Suppressor macrophage treated with lipopolysaccharide for 1 hour (primary cell): Measurements from ENCODE around the gene APOM.

Experiments used
- DNase-seq, 3 donors: peaks; one replicate each; pipeline ENCODE4 v3.0.0-alpha.2; 2020 to 2022

APOM gene

DNA sequence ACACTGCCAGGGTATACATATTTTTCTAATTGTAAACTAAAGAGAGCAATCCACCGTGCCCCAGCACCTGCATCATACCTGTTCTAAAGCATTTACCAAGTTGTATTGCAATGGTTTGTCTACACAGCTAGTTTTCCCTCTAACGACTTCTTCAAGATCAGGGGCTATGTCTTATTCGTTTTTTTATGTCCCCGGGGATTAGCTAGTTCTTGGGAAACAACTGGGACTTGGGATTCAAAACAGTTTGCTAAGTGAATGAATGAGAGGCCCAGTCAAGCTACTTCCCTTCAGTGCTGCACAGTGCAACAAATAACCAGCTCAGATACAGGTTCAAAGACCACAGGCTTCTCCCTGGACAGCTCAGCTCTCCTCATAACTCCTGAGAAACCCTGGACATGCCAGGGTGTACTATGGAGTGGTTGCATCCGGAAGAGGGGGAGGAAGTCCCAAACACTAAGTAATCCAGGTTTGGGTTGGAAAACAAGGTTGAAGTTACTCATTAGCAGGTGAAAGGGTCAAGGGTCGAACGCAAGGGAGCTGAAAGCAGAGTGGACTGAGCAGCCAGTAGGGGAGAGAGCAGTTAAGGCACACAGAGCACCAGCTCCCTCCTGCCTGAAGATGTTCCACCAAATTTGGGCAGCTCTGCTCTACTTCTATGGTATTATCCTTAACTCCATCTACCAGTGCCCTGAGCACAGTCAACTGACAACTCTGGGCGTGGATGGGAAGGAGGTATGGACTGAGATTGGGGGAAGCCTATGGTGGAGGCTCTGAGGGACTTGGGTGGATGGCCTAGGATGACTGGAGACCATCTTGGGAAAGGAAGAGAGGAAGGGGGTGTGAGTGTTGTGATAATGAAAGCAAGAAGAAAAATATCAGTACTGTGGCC lies at the start of gene APOM:
APOM (plus strand) TSS at position 546 of the 889 bp plus-strand sequence; CDS start at position 619, 73 bp downstream.
- DNase-seq = no peak

DNA sequence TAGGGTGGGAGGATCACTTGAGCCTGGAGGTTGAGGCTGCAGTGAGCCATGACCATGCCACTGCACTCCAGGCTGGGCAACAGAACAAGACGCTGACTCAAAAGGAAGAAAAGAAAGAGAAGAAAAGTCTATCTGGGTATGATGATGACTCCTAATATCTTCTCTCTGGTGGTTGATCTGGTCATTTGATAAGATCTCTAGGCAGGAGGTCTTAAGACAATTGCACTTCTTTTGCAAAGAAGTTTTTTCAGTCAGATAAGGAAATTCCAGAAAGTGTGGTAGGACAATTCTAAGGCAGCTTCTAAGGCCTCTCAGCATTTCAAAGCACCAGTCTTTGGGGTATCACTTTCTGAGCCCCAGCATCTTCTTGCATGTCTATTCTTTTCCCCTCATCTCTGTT lies 48.4 kb upstream of the APOM start:
- no peak for DNase-seq

DNA sequence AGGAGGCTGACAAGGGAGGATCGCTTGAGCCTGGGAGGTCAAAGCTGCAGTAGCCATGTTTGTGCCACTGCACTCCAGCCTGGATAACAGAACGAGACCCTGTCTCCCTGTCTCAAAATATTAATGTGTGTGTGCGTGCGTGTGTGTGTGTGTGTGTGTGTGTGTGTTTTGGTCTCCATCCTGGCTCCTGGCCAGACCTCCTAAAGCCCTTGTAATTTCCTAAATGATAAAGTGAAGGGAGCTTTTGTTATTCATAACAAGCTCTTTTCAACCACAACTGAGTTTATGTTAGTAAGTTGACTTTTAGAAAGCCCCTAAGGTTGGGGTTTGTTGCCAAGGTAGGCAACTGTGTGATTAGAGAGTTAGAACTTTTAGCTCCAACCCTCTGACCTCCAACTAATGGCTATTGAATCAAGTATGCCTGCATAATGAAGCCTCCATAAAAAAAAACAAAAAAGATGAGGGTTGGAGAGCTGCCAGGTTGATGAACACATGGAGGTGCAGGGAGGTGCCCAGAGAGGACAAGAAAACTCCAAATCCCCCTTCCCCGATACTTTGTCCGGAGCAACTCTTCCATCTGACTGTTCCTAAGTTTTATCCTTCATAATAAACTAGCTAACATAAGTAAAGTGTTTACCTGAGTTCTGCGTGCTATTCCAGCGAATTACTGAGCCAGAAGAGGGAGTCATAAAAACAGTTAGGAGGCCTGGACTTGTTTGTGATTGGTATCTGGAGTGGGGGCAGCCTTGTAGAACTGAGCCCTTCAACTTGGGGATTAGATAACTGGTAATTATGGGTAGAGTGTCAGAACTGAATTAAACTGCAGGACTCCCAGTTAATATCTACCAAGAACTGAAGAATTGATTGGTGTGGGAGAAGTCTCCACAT lies 45.9 kb upstream of the APOM start:
- DNase-seq = no peak

DNA sequence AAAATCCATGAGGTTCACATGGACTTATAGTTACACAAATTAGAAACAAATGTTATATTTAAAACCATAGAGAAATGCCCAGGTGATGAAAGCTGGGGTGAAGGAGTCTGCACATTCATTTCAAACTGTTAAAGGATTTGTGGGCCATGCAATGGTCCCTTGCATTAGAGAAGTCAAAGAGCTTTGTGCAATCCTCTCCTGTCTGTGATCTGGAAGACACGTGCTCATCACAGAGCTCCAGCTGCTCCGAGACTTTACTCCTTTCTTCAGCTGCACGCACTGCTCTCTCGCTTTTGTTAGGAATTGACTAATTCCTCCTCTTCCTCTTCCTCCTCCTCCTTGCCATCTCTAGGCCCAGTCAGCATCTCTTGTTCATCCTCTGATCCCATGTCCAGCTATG lies 44.7 kb upstream of the APOM start:
- DNase-seq = peak in 1 of 3 donors; percentile 12

DNA sequence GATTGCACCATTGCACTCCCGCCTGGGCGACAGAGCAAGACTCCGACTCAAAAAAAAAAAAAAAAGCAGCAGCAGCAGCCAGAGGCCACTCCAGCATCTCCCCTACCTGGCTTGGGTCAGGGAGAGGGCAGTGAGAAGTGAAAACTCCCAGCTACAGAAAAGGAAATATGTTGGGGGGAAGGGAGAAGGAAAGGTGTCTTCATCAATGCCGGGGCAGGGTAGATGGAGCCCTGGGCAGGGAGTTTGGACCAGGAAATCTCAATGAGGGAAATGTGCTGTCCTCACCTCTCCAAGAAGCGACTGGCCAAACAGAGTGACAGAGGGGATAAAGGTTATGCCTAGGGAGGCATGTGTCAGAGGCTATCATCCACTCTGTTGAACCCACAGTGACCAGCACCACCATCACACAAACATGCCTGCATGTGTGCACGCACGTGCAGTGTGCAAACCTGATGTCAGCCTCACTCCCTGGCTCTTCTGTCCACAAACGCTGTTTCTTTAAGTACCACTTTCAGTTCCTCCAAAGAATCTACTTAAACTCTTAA lies 41.5 kb upstream of the APOM start:
- peak; percentile 64 to 84 (median 74) for DNase-seq

DNA sequence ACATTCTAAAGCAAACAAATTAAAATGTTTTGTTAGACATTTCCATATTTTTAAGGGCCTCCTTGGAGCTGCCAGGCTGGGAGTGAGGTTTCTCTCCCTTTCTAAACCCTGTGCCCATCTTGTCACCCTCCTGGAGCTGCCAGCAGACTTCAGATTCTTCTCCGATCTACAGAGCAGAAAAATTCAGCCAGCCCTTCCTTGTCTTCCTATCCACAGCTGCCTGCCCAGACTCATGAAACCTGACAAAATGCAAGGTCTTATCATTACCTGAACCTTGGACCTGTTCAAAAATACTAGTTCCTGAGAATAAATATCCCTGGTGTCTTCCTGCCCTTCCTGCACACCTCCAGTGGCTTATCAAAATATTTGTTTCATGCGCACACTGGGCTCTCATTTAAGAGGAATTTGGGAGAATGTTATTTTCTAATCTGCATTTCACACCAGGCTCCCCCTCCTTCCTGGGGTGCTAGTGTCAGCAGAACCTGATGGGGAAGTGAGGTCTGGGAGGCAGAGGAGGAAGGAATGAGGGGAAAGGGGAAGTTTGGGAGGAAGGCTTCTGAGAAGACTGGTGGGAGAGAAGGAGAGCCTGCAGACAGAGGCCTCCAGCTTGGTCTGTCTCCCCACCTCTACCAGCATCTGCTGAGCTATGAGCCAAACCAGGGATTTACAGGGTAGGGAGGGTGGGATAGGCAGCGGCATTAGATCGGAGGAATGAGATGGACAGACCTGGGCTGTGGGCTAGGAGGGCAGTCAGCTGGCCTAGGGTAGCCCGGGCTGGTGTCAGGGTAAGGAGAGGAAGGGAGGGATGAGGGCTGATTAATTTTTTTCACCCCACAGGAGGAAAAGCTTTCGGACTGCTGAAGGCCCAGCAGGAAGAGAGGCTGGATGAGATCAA lies 40.8 kb upstream of the APOM start, which contains the start of gene AIF1:
AIF1 (plus strand) TSS at position 551 of the 895 bp plus-strand sequence; CDS start at position 647, 96 bp downstream.
- peak; percentile 72 to 81 (median 79) for DNase-seq

DNA sequence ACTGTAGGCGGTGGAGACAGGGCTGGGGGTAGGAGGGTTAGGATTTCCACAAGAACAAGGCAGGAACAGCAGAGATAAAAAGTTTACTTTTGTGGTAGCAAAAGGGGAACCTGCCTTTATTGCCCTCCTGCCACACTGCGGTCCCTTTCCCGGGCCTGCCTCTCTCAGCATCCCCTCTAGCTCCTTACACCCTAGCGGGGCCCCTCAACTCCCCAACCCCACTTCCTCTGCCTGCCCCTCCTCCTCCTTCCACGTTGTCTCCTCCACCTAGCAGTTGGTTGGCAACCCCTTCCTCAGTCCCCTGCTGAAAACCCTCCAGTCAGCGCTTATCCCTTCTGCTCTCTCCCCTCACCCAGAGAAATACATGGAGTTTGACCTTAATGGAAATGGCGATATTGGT lies 39.9 kb upstream of the APOM start:
- DNase-seq = peak in 2 of 3 donors; percentile 17 to 25

DNA sequence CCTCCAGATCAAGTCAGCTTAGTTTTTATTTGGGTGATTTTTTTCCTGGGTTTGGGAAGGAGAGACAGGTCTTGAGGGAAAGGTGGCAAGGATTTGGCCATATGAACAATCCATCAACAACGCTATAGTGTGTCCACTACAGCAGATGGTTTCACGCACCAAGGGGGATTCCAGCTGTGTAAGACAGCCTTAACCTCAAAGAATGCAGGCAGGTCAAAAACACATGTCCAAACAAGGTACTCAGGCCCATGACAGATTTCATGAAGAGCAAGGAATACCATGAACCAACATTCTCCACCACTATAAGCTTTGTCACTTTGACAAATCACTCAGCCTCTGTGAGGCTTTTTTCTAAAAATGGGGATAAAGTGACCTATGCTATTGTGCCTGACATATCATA lies 38.7 kb upstream of the APOM start:
- DNase-seq = no peak

DNA sequence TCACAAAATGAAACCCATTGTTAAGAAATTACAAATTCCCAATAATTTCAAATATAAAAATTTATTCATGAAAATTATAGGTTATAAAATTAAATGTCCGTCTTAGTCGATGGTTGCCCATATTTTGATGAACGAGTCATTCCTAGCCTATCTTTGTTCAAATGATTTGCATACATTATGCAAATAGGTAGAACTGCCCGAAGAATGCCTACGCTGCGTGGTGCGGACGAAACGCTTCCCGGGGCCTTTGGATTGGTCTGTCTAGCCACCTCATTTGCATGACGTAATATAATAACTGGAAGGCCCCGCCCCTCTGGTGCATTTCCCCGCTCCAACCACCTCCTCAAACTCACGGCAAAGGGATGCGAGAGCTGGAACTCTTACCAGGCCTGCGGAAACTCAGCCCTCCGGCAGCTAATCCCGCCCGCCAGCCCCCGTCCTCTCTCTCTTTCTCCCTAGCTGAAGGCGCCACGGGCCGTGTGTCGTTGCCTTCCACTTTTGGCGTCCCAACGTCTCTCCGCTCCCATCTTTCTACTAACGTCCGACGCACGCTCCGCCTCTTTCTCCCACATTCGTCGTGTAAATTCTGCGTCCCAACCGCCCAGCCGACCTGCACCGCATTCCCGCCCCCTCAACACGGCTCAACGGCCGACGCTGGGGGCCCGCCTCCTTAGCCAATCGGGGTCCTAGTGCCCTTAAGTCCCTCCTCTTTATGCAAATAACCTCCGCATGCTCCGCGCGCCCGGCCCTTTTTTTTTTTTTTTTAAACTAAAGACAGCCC lies 35.7 kb upstream of the APOM start:
- peak; percentile 98 to 100 (median 99) for DNase-seq

DNA sequence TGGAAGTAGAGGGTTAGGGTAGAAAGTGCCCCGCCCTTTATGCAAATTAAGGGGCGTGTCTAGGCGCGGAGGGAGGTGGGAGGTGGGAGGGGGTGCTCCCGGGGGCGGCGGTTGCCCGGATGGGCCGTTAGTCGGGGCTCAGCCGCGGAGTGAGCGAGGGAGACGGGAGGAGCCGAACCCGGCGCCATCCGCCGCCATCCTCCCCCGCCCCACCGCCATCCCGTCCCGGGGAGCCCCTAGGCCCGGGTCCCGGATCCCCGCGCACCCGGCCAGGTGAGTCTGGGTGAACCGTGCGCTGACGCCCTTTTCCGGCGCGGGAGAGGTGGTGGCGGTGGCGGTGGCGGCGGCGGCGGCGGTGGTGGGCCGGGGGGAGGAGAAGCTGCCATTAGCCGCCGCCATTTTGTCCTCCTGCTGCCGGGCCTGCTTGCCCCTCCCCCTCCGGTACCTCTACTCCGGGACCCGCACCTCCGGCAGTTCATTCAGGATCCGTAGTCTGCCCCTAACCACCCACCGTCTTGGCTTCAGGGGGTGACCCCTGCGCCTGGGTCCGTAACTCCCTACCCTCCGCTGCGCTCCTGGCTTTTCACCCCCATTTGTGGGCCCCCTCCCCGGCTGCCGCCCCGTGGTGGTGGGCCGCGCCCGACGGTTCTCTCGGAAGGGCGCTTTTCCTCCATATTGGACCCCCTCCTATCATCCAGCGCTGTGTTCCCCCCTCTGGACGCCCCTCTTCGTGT lies 34.9 kb upstream of the APOM start, which contains the start of gene PRRC2A:
PRRC2A (plus strand) TSS at position 130 of the 734 bp plus-strand sequence. CDS start 2,075 bp downstream, outside the sequence.
- peak in 2 of 3 donors; percentile 66 to 97 for DNase-seq

DNA sequence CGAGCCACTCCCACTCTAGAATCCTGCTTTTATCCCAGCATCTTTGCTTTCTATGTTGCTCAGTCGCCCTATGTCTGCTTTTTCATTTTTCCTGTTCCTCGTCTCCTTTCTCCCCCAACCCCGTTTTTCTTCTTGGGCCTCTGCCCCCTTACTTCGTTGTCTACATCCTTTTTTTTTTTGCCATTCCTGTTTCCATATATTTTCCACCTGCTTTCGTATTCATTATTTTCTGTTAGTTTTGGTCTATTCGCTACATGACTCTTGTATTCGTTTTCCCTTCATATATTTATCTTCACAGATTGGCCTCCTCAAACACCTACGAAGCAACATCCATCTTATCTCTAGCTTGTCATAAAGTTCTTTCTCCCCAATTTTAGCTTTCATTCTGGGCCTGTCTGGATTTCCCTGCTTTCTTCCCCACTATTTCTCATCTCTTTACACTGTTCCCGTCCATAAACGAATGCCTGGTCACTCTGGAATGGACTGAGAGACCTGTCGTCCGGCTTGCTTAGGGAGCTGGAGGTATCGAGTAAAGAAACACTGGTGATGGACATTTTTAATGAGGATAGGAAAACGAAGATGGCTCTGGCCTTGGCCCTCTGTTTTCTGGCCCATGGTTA lies 34.3 kb upstream of the APOM start:
- no peak for DNase-seq

DNA sequence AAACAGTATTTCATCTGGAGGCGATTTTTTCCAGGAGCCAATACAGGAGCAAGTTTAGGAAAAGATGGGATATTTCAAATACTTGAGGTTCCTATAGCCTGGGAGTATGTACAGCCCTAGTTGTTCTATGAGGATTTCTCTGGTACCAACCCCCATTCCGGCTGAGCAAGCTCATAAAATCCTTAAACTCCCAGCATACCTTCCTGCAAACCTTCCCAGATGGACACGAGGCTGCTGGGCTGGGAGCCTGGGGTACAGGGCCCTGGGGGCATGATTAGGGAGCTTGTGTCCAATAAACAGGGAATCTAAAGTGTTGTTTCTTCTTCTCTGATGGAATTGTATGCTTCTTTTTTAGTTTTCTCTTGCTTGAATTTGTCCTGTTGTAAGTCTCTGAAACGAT lies 33.7 kb upstream of the APOM start:
- DNase-seq = no peak

DNA sequence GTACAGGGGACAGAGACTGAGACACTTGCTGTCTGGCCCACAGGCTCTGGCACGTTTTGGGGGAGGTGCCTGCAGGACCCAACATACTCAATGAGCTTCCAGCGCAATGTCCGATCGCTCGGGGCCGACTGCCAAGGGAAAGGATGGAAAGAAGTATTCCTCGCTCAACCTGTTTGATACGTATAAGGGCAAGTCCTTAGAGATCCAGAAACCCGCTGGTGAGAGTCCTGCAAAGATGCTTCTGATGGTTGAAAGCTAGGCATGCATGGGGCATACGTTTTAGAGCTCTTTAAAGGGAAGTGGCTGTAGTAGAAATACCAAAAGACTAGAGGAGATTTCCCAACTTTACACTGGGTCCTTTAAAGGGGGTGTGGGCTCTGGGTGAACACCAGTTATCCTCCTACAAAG lies 33.0 kb upstream of the APOM start:
- peak; percentile 38 to 49 (median 47) for DNase-seq

DNA sequence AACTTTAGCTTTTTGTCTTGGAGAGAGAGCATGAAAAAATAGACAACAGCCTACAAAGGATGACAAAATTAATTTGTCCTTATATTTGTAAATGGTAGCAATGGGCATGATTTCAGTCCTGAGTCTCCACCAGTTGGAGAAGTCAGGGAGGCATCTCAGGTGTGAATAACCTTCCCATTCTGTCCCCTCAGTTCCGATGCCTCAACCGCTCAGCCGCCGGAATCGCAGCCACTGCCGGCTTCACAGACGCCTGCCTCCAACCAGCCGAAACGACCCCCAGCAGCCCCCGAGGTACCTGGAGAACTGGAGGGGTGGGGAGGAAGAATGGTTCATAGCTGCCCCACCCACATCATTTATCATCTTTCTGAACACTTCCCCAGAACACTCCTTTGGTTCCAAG lies 31.6 kb upstream of the APOM start:
- DNase-seq = no peak

DNA sequence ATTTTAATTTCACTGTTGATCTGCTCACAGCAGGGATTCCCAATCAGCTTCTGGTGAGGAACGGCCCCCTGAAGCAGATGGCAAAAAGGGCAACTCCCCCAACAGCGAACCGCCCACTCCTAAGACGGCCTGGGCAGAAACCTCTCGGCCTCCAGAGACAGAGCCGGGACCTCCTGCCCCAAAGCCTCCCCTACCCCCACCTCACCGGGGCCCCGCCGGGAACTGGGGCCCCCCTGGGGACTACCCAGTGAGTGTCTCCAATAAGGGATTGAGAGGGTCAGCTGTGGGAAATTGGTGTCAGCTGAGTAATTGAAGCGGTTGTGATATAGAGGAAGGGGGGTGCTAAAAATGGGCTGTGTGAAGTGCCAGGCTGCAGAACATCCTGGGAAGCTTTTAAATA lies 28.7 kb upstream of the APOM start:
- no peak for DNase-seq

DNA sequence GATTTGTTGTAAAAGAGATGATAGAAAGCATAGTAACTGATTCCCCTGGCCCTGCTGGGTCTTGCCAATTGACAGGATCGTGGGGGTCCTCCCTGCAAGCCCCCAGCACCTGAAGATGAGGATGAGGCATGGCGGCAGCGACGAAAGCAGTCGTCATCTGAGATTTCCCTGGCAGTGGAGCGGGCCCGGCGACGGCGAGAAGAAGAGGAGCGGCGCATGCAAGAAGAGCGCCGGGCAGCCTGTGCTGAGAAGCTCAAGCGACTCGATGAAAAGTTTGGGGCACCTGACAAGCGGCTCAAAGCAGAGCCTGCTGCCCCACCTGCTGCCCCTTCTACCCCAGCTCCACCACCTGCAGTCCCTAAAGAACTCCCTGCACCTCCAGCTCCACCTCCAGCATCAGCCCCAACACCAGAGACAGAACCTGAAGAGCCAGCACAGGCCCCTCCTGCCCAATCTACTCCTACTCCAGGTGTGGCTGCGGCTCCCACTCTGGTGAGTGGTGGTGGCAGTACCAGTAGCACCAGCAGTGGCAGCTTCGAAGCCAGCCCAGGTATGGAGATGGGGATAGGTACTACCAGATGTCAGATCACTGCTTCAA lies 27.9 kb upstream of the APOM start:
- no peak for DNase-seq

DNA sequence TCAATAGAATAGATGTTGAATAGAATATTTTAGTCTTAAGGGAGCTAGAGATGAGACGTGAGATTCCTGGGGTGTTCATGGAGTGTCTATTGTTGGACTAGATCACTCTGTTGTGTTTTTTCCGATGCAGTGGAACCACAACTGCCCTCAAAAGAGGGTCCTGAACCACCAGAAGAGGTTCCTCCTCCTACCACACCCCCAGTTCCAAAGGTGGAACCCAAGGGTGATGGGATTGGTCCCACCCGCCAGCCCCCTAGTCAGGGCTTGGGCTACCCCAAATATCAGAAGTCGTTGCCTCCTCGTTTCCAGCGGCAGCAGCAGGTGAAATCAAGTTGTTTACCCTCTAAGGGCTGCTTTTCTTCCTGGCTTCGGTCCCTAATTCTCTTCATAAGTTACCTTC lies 26.7 kb upstream of the APOM start:
- no peak for DNase-seq

DNA sequence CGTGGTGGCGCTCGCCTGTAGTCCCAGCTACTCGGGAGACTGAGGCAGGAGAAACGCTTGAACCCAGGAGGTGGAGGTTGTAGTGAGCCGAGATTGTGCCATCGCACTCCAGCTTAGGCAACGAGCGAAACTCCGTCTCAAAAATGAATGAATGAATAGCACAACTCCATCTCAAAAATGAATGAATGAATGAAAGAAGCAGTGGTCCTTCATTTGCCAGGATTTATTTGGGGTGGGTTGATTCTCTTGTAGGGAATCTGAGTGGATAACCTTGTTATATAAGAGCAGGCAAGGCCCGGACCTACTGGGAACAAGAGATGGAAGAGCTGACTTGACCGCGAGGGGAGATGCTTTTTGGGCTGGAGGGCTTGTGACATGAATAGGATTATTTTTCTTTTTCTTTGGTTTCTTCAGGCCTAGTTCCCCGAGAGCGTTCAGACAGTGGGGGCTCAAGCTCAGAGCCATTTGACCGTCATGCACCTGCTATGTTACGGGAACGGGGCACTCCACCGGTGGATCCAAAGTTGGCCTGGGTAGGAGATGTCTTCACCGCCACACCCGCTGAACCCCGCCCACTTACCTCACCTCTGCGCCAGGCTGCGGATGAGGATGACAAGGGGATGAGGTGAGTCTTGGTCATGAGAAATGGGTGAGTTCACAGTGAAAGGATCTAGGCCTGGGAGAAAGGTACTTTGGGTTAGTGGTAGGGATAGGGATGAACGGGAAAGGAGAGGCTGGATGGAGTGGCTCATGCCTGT lies 25.3 kb upstream of the APOM start:
- no peak for DNase-seq

DNA sequence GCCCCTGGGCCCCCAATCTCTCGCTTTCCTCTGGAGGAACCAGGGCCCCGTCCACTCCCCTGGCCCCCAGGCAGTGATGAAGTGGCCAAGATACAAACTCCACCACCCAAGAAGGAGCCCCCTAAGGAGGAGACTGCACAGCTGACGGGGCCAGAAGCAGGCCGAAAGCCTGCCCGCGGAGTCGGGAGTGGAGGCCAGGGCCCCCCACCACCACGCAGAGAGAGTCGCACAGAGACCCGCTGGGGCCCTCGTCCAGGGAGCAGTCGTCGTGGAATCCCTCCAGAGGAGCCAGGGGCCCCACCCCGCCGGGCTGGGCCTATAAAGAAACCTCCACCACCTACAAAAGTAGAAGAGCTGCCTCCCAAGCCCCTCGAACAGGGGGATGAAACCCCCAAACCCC lies 24.5 kb upstream of the APOM start:
- DNase-seq = no peak
